ENCODE results near the gene OTOF.

- TF ChIP-seq POLR2A (IDR thresholded peaks at IDR 0.05; ENCODE audit: low read length) (no peak), GATA1 (IDR thresholded peaks at IDR 0.05; ENCODE audit: low read depth, low read length) (no peak)
Measured at GRCh38 chr2:26410764-26411243, 67.1 kb downstream of the OTOF start.
